ENCODE data around the gene HIPK4.
"Not testable (repeated sequence)": the region's sequence is repeated elsewhere in the genome, so short reads cannot be mapped to it uniquely, and the experiment has no call there.

HIPK4 gene

GRCh38 chr19:40341601-40342482 is 48.1 kb downstream of the HIPK4 start:
- no peak for DNase-seq (ENCODE audit: low read depth in 2 of 2)

- no peak for DNase-seq (ENCODE audit: low read depth in 2 of 2)
These were observed 50.8 kb downstream of the HIPK4 start for GRCh38 chr19:40339018-40339728.

- no peak for DNase-seq (ENCODE audit: low read depth in 2 of 2)
These were observed 52.4 kb downstream of the HIPK4 start for GRCh38 chr19:40337594-40337993.

GRCh38 chr19:40337107-40337506 is 52.9 kb downstream of the HIPK4 start:
- no peak for DNase-seq (ENCODE audit: low read depth in 2 of 2)

DNA sequence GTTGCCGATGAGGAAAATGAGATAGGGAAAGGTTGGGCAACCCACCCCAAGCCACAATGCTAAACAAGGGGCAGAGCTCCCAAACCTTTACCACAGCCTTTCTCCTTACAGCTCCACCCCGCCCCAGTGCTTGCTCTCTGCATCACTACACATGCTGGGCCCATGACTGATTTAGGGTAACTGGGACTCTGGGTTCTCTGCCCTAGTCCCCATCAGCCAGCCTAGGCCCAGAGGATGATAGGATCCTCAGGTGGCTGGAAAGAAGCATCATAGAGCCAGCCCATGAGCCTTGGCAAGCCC is 53.4 kb downstream of the HIPK4 start:
- DNase-seq (ENCODE audit: low read depth in 2 of 2) = no peak

DNA sequence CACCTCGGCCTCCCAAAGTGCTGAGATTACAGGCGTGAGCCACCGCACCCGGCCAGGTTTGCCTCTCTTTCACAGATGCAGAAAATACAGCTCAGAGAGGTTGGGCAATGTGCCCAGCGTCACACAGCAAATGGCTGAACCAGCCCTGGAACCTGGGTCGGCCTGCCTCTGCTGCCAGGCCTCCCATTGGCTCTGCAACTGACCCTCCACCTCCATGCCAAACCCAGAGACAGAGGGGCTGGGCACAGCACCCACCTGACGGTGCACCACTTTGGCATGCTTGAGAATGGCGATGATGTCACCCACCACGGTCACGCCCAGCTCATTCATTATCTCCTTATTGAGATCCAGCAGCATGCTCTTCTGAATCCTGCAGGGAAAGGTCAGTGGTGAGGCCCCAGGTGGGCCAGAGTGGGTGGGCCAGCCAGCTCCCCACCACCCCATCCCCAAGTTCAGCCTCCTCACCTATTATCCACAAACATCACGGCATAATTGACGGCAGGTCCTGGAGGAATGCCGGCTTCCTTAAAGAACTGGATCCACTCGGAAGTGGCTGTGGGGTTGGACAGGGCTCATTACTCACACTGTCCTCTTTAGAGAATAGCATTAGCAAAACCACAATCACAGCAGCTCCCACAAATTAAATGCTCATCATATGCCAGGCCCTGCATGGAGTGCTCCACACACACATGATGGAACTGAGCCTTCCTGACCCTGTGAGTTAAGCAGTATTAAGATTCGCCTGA is 54.0 kb downstream of the HIPK4 start:
- no peak for DNase-seq (ENCODE audit: low read depth in 2 of 2)

DNA sequence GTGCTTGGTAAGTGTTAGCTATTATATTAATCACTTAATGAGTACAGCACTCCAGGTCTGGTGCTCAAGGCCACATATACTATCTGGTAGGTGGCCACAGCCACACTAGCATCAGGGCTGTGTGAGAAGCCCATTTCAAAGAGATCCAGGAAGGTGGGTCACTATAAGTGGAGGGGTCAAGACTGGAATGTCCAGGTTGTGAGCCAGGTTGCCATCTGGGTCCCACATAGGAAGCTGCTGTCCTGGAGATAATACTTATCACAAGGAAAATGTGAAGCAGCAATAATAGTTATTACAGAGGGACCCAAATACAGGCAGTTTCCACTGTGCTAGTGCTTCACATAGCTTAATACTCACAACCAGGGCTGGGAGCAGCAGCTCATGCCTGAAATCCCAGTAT is 54.9 kb downstream of the HIPK4 start:
- DNase-seq (ENCODE audit: low read depth in 2 of 2) = no peak

DNA sequence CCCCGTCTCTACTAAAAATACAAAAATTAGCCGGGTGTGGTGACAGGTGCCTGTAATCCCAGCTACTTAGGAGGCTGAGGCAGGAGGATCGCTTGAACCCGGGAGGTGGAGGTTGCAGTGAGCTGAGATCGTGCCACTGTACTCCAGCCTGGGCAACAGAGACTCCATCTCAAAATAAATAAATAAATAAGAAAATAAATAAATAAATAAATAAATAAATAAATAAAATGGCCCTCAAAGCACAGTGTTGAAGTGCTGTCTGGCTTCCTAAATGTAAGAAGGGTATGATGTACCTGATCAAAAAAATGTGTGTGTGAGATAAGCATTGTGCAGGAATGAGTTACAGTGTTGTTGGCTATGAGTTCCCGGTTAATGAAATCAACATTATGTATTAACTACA is 56.9 kb downstream of the HIPK4 start:
- not testable (repeated sequence) for DNase-seq (ENCODE audit: low read depth in 2 of 2)

DNA sequence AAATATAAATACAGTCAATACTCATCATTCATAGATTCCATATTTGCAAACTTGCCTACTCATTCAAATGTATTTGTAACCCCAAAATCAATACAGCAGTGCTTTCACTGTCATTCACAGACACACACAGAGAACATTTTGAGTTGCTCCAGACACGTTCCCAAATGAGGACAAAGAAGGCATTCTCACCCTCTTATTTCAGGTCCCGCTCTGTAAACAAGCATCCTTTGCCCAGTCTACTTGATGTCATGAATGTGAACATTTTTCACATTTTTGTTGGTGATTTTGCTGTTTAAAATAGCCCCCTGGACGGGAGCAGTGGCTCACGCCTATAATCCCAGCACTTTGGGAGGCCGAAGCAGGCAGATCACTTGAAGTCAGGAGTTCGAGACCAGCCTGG is 57.3 kb downstream of the HIPK4 start:
- DNase-seq (ENCODE audit: low read depth in 2 of 2) = no peak

DNA sequence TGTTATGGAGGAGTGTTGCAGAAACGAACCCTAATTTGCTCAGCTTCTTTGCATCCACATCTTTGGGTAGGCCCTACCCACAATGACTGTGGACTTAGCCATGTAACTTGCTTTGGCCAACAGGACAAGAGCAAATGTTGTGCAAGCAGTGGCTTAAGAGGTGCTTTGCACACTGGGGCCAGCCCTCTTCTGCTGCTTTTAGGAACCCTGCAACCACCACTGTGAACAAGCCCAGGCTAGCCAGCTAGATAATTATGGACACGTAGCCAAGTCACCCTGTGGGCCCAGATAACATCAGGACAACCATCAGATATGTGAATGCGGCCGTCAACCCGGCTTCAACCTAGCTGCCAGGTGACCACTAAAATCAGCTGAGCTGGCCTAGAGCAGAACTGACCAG is 58.9 kb downstream of the HIPK4 start:
- no peak for DNase-seq (ENCODE audit: low read depth in 2 of 2)

All from activated CD4-positive, alpha-beta T cell treated with anti-CD3 and anti-CD28 coated beads for 24 hours (primary cell).